Measurements from ENCODE around the gene SIX5. TPM values are rescaled to one million over a fixed set of nuclear protein-coding genes. Genes with fewer than 3 reads are reported as not detected.
"Not testable (repeated sequence)": the region's sequence is repeated elsewhere in the genome, so short reads cannot be mapped to it uniquely, and the experiment has no call there.

Gene SIX5
- total RNA-seq, 1 donor = 9.5 TPM

GRCh38 chr19:45761714-45762113, 7.3 kb downstream of the SIX5 start:
- no peak for DNase-seq (ENCODE audit: low read depth)
- H3K4me3 ChIP-seq (ENCODE audit: low read depth, low read length) = no peak overlapping the region
- TF ChIP-seq CTCF (IDR thresholded peaks at IDR 0.05; ENCODE audit: insufficient read depth, low read length) = no peak

- no peak for TF ChIP-seq CTCF (IDR thresholded peaks at IDR 0.05; ENCODE audit: insufficient read depth, low read length)
- no peak overlapping the region for H3K4me3 ChIP-seq (ENCODE audit: low read depth, low read length)
- no peak for DNase-seq (ENCODE audit: low read depth)
These were observed 10.1 kb downstream of the SIX5 start for GRCh38 chr19:45758921-45759320.

GRCh38 chr19:45757695-45758094, 11.4 kb downstream of the SIX5 start:
- TF ChIP-seq CTCF (IDR thresholded peaks at IDR 0.05; ENCODE audit: insufficient read depth, low read length) = no peak
- H3K4me3 ChIP-seq (ENCODE audit: low read depth, low read length) = no peak overlapping the region
- DNase-seq (ENCODE audit: low read depth) = no peak

GRCh38 chr19:45754323-45754722, 14.7 kb downstream of the SIX5 start:
- H3K4me3 ChIP-seq (ENCODE audit: low read depth, low read length) = no peak overlapping the region
- TF ChIP-seq CTCF (IDR thresholded peaks at IDR 0.05; ENCODE audit: insufficient read depth, low read length) = no peak
- DNase-seq (ENCODE audit: low read depth) = no peak

- no peak for DNase-seq (ENCODE audit: low read depth)
- no peak overlapping the region for H3K4me3 ChIP-seq (ENCODE audit: low read depth, low read length)
- peak; percentile 3 for TF ChIP-seq CTCF (IDR thresholded peaks at IDR 0.05; ENCODE audit: insufficient read depth, low read length)
These were observed 15.5 kb downstream of the SIX5 start for GRCh38 chr19:45753548-45753947.

- no peak for DNase-seq (ENCODE audit: low read depth)
- no peak for TF ChIP-seq CTCF (IDR thresholded peaks at IDR 0.05; ENCODE audit: insufficient read depth, low read length)
- H3K4me3 ChIP-seq (ENCODE audit: low read depth, low read length) = no peak overlapping the region
These were observed 16.4 kb downstream of the SIX5 start for GRCh38 chr19:45752639-45753038.

- not testable (repeated sequence) for H3K4me3 ChIP-seq (ENCODE audit: low read depth, low read length); DNase-seq (ENCODE audit: low read depth)
These were observed 17.6 kb downstream of the SIX5 start for GRCh38 chr19:45751483-45751882.
